ENCODE measurements around the gene IFNL3.
"Not testable (repeated sequence)": the region's sequence is repeated elsewhere in the genome, so short reads cannot be mapped to it uniquely, and the experiment has no call there.

Gene IFNL3

DNA sequence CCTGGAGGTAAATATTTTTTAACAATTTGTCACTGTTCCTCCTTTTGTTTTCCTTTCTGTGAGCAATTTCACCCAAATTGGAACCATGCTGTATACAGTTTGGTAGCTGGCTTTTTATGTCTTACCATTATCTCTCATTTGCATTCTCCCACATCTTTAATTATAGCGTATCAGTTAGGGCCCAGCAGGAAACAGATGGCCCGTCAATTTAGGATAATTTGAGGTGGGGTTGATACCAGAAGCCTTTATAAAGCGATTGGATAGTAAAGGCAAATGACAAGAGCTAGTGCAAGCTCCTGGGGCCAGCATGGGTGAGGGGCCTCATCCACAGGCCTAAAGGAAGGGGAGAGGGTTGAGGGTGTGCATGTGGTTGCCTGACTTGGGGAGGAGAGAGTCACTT, 7.7 kb upstream of the IFNL3 start:
- no peak for DNase-seq

DNA sequence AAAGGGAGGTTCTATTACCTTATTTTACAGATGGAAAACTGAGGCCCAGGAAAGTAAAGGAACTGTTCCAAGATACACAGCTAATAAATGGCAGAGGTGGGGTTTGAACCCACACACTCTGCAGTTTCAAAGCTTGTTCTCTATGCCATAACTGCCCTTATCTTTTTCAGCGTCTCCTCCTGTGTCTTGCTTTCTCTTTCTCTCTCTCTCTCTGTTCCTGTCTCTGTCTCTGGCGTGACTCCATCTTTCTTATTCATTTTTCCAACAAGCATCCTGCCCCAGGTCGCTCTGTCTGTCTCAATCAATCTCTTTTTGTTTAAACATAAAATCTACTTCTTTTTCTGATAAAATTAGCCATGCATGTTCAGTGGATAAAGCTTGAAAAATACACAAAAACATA, 7.0 kb upstream of the IFNL3 start:
- DNase-seq = no peak

DNA sequence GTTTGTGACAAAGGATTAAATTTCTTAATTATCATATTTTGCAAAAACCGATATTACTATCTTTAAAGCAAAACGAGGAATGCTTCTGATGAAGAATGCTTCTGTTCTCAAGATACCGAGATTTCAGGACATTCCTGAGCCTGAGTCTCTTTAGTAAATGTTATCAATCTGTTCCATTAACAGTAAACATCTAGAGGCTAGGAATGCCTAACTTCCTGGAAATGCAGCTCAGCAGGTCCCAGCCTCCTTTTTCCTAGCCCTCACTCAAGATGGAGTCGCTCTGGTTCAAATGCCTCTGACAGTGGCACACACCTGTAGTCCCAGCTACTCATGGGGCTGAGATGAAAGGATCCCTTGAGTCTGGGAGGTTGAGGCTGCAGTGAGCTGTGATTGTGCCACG, 6.3 kb upstream of the IFNL3 start:
- no peak for DNase-seq

DNA sequence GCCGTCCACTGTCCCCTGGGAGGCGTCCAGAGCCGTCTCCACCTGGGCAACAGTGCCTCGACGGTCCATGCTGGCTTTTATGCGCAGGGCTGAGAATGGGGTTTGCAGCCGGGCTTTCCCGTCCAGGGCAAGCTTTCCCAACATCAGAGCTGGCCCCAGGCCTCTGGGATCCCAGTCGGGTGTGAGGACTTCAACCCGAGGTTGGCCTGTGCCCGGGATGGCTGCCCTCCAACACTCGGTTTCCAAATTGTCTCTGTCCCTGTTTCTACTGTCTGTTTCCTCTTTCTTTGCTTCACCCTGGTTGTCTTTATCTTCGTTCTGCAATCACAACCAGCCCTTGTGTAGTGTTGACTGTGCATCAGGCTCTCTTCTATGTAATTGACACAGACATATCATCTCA, 4.0 kb upstream of the IFNL3 start, which contains the start of gene IFNL4:
Gene IFNL4, minus strand, starts transcription at position 51 of the 400 bp plus-strand sequence.
- DNase-seq = no peak

DNA sequence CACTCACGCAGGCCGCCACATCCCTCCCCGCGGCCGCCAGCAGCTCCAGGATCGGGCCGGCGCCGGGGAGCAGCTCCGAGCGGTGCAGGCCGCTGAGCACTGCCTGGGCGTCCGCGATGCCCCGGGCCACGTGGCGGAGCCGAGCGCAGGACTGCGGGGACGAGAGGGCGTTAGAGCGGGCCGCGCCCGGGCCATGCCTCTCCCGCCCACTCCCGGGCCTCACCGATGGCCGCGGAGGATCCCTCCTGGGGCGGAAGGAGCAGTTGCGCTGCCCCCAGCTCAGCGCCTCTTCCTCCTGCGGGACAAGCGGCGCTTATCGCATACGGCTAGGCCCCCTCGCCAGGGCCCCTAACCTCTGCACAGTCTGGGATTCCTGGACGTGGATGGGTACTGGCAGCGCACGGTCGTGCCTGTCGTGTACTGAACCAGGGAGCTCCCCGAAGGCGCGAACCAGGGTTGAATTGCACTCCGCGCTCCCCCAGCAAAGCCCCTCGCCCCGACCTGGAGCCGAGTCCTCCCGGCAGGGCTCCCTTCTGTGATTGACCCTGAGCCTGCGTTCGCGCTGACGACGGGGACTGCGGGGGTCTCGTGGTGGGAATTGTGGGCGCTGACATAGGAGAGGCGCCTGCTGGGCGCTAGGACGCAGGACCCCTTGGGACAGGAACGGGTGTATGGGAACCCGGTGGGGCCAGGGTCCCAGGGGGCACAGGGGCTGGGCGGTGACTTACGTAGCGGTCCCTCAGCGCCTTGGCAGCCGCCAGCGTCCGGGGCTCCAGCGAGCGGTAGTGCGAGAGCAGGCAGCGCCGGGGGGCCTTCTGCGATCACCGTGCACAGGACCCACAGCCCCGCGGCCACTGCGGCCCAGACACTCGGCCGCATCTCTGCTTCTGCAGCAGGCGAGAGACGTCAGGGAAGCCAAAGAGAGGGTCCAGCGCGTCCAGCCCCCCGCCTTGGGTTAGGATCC, 3.2 kb upstream of the IFNL3 start:
- DNase-seq = peak; percentile 62

DNA sequence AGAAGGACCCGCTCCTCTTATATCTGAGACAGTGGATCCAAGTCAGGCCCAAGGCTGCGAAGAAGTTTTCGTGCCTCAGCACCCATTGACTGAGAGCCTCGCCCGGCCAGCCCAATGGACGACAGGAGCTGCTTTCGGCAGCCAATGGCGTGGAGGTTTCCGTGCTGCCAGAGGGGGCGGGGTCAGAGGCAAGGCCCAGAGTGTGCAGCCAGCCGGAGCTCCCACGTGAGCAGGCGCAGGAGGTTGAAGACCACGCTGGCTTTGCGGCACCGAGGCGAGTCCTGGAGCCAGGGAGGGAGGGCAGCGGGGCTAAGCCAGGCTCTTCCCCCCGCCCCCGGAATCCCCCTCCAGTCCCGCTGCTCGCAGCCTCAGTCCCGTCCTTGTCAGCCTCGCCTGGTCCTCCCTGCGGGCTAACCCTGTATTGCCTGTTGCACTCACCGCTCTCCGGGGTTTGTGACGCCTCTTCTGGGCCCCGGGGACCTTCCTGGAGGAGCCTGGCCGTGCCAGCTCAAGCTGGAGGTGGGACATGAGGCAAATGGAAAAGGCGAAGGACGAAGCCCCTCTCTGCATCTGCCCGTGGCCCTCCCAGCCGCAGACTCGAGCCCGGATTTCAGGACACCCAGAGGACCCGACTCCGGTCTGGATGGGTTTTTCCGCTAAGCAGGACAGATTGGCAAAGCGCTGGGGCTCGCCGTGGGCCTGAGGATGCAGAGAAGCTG, 2.3 kb upstream of the IFNL3 start:
- DNase-seq = peak; percentile 65

DNA sequence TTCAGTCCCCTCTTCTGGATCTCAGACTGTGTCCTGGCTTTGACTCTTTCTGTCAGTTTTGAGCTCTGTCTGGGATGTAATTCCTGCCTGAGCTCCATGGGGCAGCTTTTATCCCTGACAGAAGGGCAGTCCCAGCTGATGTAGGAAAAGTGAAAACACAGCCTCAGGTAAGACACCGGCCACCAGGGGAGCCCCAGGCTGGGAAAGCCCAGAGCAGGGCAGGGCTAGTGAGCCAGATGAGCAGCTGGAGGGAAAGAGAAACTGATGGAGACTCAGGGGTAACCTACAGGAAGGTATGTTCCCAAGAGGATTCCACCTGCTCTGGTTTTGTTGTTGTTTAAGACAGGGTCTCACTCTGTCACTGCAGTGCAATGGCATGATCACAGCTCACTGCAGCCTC, 360 bp upstream of the IFNL3 start:
- not testable (repeated sequence) for DNase-seq

DNA sequence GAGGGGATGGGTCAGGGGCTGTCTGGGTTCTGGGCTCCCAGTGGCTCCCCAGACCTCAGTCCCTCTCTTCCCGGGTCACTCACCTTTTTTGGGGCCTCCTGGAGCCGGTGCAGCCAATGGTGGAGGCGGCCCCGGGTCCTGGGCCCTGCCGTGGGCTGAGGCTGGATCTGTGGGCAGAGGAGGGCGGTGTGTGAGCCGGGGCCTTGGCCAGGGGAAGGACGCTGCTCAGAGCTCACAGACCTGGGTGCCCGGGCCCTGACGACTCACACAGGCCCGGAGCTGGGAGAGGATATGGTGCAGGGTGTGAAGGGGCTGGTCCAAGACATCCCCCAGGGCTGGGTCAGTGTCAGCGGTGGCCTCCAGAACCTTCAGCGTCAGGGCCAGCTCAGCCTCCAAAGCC, 1.1 kb downstream of the IFNL3 start:
- DNase-seq = not testable (repeated sequence)

DNA sequence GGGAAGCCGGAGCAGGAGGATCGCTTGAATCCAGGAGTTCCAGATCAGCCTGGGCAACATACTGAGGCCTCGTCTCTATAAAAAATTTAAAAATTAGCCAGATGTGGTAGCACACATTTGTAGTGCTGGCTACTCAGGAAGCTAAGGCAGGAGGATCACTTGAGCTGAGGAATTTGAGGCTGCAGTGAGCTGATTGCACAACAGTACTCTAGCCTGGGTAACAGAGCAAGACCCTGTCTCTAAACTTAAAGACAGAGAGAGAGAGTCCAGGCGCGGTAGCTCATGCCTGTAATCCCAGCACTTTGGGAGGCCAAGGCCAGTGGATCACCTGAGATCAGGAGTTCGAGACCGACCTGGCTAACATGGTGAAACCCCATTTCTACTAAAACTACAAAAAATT, 4.4 kb downstream of the IFNL3 start:
- DNase-seq = no peak

DNA sequence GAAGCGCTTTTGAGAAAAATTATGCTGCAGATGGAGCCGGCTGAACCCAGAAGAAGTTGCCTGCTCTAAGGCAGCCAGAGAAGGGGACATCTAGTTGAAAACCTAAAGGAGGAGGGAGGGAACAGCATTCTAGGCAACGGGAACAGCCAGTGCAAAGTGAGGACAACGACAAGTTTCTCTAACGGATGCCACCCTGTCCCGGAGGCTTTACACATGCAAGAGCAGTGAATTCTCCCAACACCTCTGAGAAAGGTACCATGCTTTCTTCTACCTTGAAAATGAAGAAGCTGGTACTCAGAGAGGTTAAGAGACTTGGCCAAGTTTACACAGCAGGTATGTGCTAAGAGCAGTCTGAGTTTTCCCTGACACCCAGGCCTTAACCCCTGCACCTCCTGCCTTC, 5.9 kb downstream of the IFNL3 start:
- no peak for DNase-seq

DNA sequence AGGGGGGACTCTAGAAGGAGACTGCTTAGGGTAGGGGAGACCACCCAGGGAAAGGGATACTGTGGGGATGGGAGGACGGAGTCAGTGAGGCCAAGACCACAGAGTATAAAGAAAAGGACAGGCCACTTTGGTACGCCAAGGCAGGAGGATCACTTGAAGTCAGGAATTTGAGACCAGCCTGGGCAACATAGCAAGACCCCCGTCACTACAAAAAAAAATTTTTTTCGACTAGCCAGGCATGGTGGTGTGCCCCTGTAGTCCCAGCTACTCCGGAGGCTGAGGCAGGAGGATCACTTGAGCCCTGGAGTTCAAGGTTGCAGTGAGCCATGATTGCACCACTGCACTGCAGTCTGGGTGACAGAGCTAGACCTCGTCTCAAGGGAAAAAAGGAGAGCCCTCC, 6.6 kb downstream of the IFNL3 start:
- no peak for DNase-seq

DNA sequence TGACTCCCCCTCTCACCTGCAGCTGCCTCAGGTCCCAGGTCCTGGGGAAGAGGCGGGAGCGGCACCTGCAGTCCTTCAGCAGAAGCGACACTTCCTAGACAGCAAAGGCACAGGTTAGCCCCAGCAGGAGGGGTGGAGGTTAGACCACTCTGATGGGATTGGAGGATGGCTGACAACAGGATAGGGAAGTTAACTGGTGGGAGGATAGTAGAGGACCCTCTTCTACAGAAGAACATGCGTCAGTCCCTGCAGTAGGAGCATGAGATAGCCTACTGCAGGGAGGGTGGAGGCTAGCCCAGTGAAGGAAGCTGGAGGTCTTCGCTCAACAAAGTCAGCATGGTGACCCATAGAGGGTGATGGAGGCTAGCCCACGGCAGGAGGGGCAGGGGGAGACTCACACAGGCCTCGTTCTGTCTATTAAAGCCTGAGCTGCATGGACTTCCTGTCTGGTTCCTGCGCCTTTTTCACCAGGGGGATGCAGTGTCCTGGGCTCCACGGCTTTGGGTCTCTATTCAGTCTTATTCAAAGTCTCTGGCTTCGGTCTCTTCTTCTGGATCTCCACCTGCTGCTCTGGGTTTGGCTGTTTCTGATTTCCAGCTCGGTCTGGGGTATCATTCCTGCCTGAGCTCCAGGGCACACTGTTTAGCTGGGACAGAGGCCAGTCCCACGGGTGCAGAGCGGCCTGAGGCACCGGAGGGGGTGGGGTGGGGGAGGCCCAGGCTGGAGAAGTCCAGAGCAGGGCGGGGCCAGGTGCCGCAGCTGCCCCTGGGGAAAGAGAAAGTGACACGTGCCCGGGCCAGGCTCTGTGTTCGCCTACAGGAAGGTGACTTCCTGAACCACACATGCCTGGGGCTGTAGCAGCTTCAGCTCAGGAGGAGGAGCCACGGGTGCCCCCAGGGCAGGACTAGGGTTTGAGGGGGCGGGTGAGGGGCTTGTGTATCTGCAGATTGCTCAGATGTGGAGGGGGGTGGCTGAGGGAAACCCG, 7.3 kb downstream of the IFNL3 start:
- no peak for DNase-seq

DNA sequence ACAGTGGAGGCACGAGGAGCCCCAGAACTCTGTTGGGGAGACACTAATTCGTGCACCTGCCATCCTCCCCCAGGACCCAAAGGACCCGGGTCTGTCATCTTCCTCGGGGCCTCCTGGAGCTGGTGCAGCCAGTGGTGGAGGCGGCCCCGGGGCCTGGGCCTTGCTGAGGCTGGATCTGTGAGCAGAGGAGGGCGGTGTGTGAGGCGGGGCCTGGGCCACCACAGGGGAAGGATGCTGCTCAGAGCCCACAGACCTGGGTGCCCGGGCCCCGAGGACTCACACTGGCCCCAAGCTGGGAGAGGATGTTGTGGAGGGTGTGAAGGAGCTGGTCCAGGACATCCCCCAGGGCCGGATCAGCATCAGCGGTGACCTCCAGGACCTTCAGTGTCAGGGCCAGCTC, 8.3 kb downstream of the IFNL3 start:
- DNase-seq = no peak

DNA sequence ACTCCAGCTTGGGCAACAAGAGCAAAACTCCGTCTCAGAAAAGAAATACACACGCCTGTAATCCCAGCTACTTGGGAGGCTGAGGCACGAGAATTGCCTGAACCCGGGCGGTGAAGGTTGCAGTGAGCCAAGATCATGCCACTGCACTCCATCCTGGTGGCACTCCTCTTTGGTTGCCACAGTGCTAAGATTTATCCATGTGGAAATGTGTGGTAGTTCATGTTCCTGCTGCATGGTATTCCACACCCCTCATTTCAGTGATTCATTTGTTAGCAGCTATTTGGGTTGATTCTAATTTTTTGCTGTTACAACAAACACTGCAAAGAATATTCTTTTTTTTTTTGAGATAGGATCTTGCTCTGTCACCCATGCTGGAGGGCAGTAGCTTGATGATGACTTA, 12.1 kb downstream of the IFNL3 start:
- DNase-seq = no peak

DNA sequence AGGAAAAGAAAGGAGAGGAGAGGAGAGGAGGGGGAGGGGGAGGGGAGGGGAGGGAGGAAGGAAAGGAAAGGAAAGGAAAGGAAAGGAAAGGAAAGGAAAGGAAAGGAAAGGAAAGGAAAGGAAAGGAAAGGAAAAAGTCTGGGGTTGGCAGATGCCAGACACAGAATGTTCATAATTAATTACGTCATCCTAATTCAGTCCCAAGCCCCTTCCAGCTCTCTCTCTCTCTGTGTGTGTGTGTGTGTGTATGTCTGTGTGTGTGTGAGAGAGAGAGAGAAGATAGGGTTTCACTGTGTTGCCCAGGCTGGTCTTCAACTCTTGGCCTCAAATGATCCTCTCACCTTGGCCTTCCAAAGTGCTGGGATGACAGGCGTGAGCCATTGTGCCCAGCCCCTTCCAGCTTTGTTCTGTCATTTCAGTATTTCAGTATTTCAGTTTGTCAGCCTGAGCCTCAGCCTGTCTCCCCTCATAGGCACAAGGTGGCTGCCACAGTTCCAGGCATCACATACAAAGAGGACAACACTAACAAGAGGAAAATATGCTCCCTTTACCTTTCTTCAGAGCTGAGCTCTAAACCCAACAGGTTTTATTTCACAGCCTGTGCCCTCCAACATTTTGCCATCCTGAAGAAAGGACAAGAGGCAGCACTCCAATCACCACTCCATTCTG, 14.6 kb downstream of the IFNL3 start:
- no peak for DNase-seq

DNA sequence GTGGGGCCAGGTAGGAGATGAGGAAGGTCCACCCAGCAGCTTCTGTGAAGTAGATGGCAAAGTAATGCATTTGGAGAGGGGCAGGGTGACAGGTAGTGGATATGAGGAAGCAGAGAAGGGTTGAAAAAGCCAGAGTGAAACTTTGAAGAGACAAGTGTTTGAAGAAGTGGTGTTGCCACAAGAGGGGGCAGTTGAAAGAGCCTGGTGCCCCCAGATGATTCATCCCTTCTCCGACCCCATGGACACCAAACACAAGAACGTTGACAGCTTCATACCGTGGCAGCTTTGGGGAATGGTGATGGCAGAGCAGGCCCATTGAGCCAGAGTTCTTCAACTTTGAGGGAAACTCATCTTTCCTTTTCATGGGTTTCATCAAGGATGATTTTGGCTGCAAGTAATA, 19.9 kb downstream of the IFNL3 start:
- no peak for DNase-seq

DNA sequence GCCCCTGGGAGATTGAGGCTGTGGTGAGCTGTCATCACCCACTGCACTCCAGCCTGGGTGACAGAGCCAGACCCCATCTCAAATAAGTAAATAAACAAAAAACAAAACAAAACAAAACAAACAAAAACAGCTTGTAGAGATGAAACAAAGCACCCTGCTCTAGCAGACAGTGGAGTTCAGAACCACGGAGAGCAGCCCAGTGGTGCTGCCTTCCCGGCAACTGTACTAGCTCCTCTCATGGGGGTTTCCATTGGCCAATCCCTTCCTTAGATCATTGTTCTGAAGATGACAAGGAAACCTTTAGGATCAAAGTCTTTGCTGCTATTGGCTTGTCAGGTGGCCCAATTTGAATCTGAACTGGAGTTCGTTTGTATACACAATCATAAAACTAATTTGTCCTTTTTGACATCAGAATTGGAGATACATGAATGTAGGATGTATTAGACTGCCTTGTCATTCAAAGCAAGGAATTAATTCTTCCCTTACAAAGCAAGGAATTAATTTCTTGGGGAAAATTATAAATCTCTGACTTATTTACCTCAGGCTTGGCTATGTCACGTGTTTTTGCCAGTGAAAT, 21.0 kb downstream of the IFNL3 start:
- DNase-seq = peak; percentile 44

DNA sequence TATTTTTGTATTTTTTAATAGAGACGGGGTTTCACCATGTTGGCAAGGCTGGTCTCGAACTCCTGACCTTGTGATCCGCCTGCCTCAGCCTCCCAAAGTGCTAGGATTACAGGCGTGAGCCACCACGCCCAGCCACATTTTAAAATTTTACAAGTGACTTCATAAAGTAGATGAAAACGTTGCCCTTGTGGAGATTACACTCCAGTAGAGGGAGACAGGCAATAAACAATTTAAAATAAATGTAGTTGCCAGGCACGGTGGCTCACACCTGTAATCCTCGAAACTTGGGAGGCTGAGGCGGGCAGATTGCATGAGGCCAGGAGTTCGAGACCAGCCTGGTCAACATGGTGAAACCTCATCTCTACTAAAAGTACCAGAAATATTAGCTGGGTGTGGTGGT, 25.7 kb downstream of the IFNL3 start:
- DNase-seq = not testable (repeated sequence)

DNA sequence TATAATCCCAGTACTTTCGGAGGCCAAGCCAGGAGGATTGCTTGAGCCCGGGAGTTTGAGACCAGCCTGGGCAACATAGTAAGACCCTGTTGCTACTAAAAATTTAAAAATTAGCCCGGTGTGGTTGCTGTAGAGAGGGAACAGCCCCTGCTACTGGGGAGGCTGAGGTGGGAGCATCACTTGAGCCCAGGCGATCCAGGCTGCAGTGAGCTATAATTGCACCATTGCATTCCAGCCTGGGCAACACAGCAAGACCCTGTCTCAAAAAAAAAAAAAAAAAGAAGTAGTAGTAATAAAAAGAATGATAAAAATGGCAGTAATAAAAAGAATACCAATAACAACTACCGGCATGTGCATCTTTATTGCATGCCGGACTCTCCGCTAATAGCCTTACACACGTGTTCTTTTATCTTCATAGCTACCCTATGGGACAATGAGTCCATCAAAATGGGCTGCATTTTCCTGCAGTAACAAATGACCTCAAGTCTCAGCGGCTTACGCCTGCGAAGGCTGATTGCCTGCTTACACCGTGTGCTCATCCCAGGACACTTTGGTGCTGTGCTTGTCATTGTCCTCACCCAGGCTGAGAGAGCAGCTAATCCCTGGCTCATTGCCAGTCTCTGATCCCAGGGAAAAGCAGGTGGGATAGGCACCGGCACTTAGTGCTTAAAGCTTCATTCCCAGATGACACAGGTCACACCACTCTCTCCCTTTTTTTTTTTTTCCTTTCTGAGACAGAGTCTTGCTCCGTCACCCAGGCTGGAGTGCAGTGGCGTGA, 26.4 kb downstream of the IFNL3 start:
- no peak for DNase-seq

DNA sequence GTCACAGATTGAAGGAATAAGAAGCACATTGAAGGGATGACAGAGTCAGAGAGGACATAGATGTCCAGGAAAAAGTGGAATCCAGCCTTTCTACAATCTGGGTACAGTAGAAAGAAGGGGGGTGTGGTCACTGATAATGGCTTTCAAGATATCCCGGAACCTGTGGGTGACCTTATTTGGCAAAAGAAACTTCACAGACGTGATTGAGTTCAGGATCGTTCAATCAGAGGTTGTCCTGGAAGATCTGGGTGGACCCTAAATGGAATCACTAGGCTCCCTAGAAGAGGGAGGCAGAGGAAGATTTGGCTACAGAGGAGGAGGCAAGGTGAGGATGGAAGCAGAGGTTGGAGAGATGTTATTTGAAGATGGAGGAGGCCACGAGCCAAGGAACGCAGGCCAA, 27.7 kb downstream of the IFNL3 start:
- DNase-seq = no peak

DNA sequence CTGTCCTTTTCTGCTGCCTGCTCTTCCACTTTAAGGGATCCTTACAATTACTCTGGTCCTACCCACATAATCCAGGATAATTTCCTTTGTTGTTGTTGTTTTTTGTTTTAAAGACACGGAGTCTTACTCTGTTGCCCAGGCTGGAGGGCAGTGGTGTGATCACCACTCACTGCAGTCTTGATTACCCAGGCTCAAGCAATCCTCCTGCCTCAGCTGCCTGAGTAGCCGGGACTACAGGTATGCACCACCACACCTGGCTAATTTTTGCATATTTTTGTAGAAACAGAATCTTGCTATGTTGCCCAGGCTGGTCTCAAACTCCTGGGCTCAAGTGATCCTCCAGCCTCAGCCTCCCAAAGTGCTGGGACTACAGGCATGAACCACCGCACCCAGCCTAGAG, 29.5 kb downstream of the IFNL3 start:
- DNase-seq = not testable (repeated sequence)

All from eye (tissue), 1 donor.